GM19238 (cell line): ENCODE data around the gene MRGPRG.
"Not testable (repeated sequence)": the region's sequence is repeated elsewhere in the genome, so short reads cannot be mapped to it uniquely, and the experiment has no call there.

ENCODE experiments used
- DNase-seq: peaks from one replicate; pipeline ENCODE4 v3.0.0; 2011; ENCODE audit warnings: low spot score; ENCODE audit not compliant: insufficient read length

Gene MRGPRG

GRCh38 chr11:3176487-3176886 is 42.1 kb downstream of the MRGPRG start:
- DNase-seq: no peak

GRCh38 chr11:3175194-3175593 is 43.4 kb downstream of the MRGPRG start:
- DNase-seq: no peak

GRCh38 chr11:3174387-3174786 is 44.2 kb downstream of the MRGPRG start:
- DNase-seq: no peak

GRCh38 chr11:3173795-3174194 is 44.8 kb downstream of the MRGPRG start:
- no peak for DNase-seq

GRCh38 chr11:3171931-3172560 is 46.6 kb downstream of the MRGPRG start:
- no peak for DNase-seq

- DNase-seq: no peak
Observed at GRCh38 chr11:3170756-3171650, 47.6 kb downstream of the MRGPRG start.

GRCh38 chr11:3170044-3170755 is 48.4 kb downstream of the MRGPRG start:
- no peak for DNase-seq

GRCh38 chr11:3169255-3170043 is 49.2 kb downstream of the MRGPRG start:
- no peak for DNase-seq

- not testable (repeated sequence) for DNase-seq
Observed at GRCh38 chr11:3168742-3169254, 49.8 kb downstream of the MRGPRG start.
